ENCODE data around the gene MMEL1.

- TF ChIP-seq CREB1 (IDR thresholded peaks at IDR 0.05; ENCODE audit: low read depth) (no peak), RAD21 (IDR thresholded peaks at IDR 0.05; ENCODE audit: low read depth) (no peak)
- TF ChIP-seq, protein P1, sequence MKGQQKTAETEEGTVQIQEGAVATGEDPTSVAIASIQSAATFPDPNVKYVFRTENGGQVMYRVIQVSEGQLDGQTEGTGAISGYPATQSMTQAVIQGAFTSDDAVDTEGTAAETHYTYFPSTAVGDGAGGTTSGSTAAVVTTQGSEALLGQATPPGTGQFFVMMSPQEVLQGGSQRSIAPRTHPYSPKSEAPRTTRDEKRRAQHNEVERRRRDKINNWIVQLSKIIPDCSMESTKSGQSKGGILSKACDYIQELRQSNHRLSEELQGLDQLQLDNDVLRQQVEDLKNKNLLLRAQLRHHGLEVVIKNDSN (IDR thresholded peaks at IDR 0.05): no peak
Observed at GRCh38 chr1:2589431-2590232, 43.2 kb downstream of the MMEL1 start.
